Activated gamma-delta T cell (primary cell): ENCODE data around the gene FLVCR2.
"Not testable (repeated sequence)": the region's sequence is repeated elsewhere in the genome, so short reads cannot be mapped to it uniquely, and the experiment has no call there.

ENCODE experiments used
- DNase-seq: peaks from one replicate; lab custom pipeline; 2025; lab: John Stamatoyannopoulos, UW

FLVCR2 gene

GRCh38 chr14:75667099-75667765 lies 88.8 kb downstream of the FLVCR2 start:
- no peak for DNase-seq

- DNase-seq = no peak
Observed at GRCh38 chr14:75672605-75673192, 94.3 kb downstream of the FLVCR2 start.

GRCh38 chr14:75673345-75674035 lies 95.1 kb downstream of the FLVCR2 start:
- no peak for DNase-seq

- no peak for DNase-seq
Observed at GRCh38 chr14:75675265-75675960, 97.0 kb downstream of the FLVCR2 start.

GRCh38 chr14:75685910-75686309 lies 107.5 kb downstream of the FLVCR2 start:
- DNase-seq = no peak

- no peak for DNase-seq
Observed at GRCh38 chr14:75689012-75689411, 110.6 kb downstream of the FLVCR2 start.

GRCh38 chr14:75690010-75690409 lies 111.6 kb downstream of the FLVCR2 start:
- DNase-seq = no peak

GRCh38 chr14:75695025-75695424 lies 116.6 kb downstream of the FLVCR2 start:
- not testable (repeated sequence) for DNase-seq

GRCh38 chr14:75697386-75697785 lies 119.0 kb downstream of the FLVCR2 start:
- DNase-seq = no peak
